Activated naive CD4-positive, alpha-beta T cell treated with anti-CD3 and anti-CD28 coated beads for 36 hours (primary cell): ENCODE measurements around the gene UGP2. TPM values are rescaled to one million over a fixed set of nuclear protein-coding genes. Genes with fewer than 3 reads are reported as not detected.

ENCODE experiments used
- CTCF ChIA-PET: fragments of 350-600 bp; sonication (Branson Sonifier 250); formaldehyde crosslinking; loops from one replicate; lab custom pipeline; 2021; ENCODE audit warnings: antibody characterized with exemption; lab: Charles Lee
- DNase-seq: peaks from one replicate; pipeline ENCODE4 v3.0.0-alpha.2; 2020
- H3K27ac Mint-ChIP-seq: one replicate; pipeline ENCODE4 v1.8.0; 2021; ENCODE audit warnings: mild to moderate bottlenecking, mixed read lengths
- H3K27me3 Mint-ChIP-seq: one replicate; pipeline ENCODE4 v1.8.0; 2021; ENCODE audit warnings: low read depth, mixed read lengths
- H3K36me3 Mint-ChIP-seq: one replicate; pipeline ENCODE4 v1.8.0; 2021; ENCODE audit warnings: low read depth, mixed read lengths
- H3K4me1 Mint-ChIP-seq: one replicate; pipeline ENCODE4 v1.8.0; 2021; ENCODE audit warnings: low read depth, mixed read lengths
- H3K4me3 Mint-ChIP-seq: one replicate; pipeline ENCODE4 v1.8.0; 2021; ENCODE audit warnings: mild to moderate bottlenecking, moderate library complexity, mixed read lengths
- H3K9me3 Mint-ChIP-seq: one replicate; pipeline ENCODE4 v1.8.0; 2021; ENCODE audit warnings: mixed read lengths
- intact Hi-C: fragments of 100-400 bp; cut with micrococcal nuclease; formaldehyde crosslinking; loops from one replicate; pipeline ENCODE4 v1.15.1; 2023
- total RNA-seq, 2 experiments: library from RNA; stranded (reverse); gene quantifications; one replicate each; pipeline ENCODE4 v1.2.3, GENCODE V29; 2021

The UGP2 gene
- total RNA-seq, 2 experiments from 2014 or later, result 82.2 to 93.1 TPM

- H3K27me3 Mint-ChIP-seq, result no peaks in the 10 kb centered on the region
- CTCF ChIA-PET, result no interaction called here
- no peak overlapping the region for H3K27ac Mint-ChIP-seq
- intact Hi-C loops, result no loop called here
- H3K36me3 Mint-ChIP-seq, result no peaks in the 10 kb centered on the region
- DNase-seq, result no peak
- H3K4me3 Mint-ChIP-seq, result no peak overlapping the region
- no peaks in the 10 kb centered on the region for H3K9me3 Mint-ChIP-seq
- no peaks in the 10 kb centered on the region for H3K4me1 Mint-ChIP-seq
Observed at GRCh38 chr2:63819256-63819655, 22.4 kb upstream of the UGP2 start.

DNA sequence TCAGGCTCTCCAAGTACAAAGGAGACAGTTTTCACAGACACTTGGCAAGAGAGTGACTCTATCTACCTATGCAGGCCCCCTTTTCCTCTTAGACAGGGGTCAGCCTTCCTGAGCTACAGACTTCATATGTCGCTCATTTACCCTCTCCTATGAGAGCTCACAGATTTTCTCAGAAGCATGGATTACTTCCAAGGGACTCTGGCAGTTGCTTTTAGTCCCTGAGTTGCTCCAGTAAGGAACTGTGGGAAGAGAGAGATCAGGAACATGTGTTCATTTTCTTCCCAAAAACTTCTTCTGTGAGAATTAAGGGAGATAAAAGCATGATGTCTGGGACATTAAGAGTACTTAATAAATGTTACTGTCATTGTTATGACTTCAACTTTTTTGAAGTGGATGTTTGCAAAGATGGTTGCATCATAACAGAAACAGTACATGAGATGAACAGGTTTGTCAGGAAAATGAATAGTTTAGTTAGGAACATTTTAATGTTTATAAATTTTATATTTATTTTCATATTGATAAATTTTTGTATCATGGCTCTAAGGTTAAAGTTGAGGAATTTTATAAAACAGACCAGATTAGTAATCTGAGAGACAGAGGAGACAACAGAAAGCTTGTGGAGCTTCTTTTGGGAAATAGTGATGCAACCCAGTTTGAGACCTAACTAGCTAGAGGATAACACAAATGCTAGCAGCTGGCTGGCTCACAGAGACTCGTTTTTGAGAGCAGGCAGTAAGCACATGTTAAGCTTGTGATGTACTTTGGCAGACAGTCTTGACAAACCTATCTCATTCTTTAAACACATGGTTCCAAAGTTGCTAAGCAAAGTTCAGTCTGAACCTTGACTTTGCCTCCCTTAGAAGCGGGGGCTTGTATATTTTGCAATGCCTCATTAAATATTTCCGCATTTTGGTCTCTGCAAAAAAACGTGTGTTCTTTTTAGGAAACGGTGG, 21.7 kb upstream of the UGP2 start:
- CTCF ChIA-PET, result no interaction called here
- H3K4me3 Mint-ChIP-seq, result no peak overlapping the region
- no peak for DNase-seq
- no peaks in the 10 kb centered on the region for H3K9me3 Mint-ChIP-seq
- H3K4me1 Mint-ChIP-seq, result no peaks in the 10 kb centered on the region
- intact Hi-C loops, result no loop called here
- no peaks in the 10 kb centered on the region for H3K27me3 Mint-ChIP-seq
- H3K27ac Mint-ChIP-seq, result no peak overlapping the region
- H3K36me3 Mint-ChIP-seq, result no peaks in the 10 kb centered on the region

DNA sequence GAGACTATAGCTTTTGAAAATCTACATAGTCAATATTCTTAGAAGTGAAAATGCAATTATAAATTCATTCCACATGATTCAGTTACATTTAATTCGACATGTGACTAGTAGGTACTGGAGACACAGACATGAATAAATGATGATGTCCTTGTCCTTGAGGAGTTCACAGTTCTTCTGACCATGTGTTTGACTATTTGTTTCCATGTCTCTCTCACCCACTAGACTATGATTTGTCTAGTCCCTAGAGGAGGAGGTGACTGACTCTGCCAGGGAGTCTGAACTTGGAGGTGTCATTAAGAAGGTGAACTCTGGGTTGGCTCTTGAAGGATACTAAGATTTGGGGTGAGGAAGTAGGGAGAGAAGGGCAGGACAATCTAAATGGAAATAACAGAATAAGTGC, 20.7 kb upstream of the UGP2 start:
- H3K27me3 Mint-ChIP-seq, result no peaks in the 10 kb centered on the region
- intact Hi-C loops, result no loop called here
- CTCF ChIA-PET, result no interaction called here
- H3K4me3 Mint-ChIP-seq, result no peak overlapping the region
- no peak for DNase-seq
- H3K4me1 Mint-ChIP-seq, result no peaks in the 10 kb centered on the region
- no peaks in the 10 kb centered on the region for H3K9me3 Mint-ChIP-seq
- H3K27ac Mint-ChIP-seq, result no peak overlapping the region
- H3K36me3 Mint-ChIP-seq, result no peaks in the 10 kb centered on the region

- Mint-ChIP-seq H3K4me3 (no peak overlapping the region), H3K9me3 (no peaks in the 10 kb centered on the region)
Observed at GRCh38 chr2:63821396-63821795, 20.3 kb upstream of the UGP2 start.

DNA sequence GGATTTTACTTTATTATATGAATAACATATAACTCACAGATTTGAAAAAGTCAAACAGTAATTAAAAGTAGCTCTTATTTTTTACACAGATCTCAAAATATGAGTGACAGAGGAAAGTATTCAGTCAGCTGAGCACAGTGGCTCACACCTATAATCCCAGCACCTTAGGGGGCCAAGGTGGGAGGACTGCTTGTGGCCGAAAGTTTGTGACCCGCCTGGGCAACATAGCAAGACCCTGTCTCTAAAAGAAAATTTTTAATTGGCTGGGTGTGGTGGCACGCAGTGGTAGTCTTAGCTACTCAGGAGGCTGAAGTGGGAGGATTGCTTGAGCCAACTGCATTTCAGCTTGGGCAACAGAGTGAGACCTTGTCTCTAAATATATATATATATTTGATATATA, 19.2 kb upstream of the UGP2 start:
- Mint-ChIP-seq H3K4me1 (no peaks in the 10 kb centered on the region), H3K36me3 (no peaks in the 10 kb centered on the region), H3K27me3 (no peaks in the 10 kb centered on the region), H3K9me3 (no peaks in the 10 kb centered on the region), H3K4me3 (no peak overlapping the region), H3K27ac (no peak overlapping the region)
- CTCF ChIA-PET, result interaction anchor here (0.6 to 1.0 kb wide), 2 partner anchors 123 to 690 kb away, joined by 3 read pairs; no protein-coding TSS in a partner anchor
- intact Hi-C loops, result no loop called here
- DNase-seq, result no peak

More at GRCh38 chr2:63821396-63821795, 20.3 kb upstream of the UGP2 start:
- no peaks in the 10 kb centered on the region for H3K27me3 Mint-ChIP-seq
- no peak for DNase-seq
- no peaks in the 10 kb centered on the region for H3K36me3 Mint-ChIP-seq
- H3K4me1 Mint-ChIP-seq, result no peaks in the 10 kb centered on the region
- intact Hi-C loops, result no loop called here
- no peak overlapping the region for H3K27ac Mint-ChIP-seq
- CTCF ChIA-PET, result no interaction called here

DNA sequence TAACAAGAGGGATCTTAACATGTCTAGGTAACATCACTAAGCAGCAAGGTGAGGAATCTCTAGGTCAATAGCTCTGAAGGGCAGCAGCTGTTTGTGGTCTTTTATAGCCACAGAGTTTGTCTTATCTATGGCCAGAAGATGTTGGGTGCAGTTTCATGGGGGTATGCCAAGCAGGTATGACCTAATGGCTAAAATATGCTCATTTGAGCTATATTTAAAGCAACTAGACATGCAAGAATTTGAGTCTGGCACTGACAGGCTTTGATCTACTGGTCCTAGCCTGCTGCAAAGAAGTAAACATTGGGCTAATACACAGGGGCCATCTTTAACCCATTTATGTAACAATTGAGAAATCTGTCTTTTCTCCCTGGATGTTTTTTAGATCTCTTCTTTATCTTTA, 13.9 kb upstream of the UGP2 start:
- DNase-seq, result no peak
- H3K36me3 Mint-ChIP-seq, result no peaks in the 10 kb centered on the region
- no peaks in the 10 kb centered on the region for H3K4me1 Mint-ChIP-seq
- intact Hi-C loops, result no loop called here
- CTCF ChIA-PET, result interaction anchor here (0.7 kb wide), 1 partner anchor 32 kb away, joined by 3 read pairs; no protein-coding TSS in a partner anchor
- H3K9me3 Mint-ChIP-seq, result no peaks in the 10 kb centered on the region
- H3K4me3 Mint-ChIP-seq, result no peak overlapping the region
- H3K27me3 Mint-ChIP-seq, result no peaks in the 10 kb centered on the region
- no peak overlapping the region for H3K27ac Mint-ChIP-seq

GRCh38 chr2:63831176-63831575, 10.5 kb upstream of the UGP2 start:
- Mint-ChIP-seq H3K27ac (no peak overlapping the region), H3K4me1 (no peaks in the 10 kb centered on the region), H3K27me3 (no peaks in the 10 kb centered on the region), H3K36me3 (no peaks in the 10 kb centered on the region), H3K9me3 (no peaks in the 10 kb centered on the region), H3K4me3 (no peak overlapping the region)
- CTCF ChIA-PET, result no interaction called here
- DNase-seq, result no peak
- intact Hi-C loops, result no loop called here

DNA sequence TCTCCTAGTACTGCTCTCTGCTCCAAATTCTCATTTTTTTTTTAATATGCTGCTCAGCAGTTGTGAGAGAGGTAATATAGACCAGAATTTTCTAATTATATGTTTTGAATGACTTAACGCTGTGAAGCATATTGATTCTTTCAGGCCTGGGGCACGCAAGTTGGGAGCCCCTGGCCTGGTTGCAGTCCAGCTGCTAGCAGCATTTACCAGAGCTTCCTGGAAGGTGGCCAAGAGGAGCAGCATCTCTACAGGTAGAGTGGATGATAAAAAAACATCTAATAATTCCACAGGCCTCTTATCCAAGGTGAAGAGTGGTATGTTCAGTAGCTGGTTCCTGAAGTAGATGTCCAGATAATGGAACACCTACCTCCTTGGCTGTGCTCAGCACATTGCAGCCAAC, 7.3 kb upstream of the UGP2 start:
- no peak overlapping the region for H3K27ac Mint-ChIP-seq
- intact Hi-C loops, result no loop called here
- CTCF ChIA-PET, result interaction anchor here (0.9 to 1.0 kb wide), 2 partner anchors 10 to 27 kb away, joined by 3 to 5 read pairs; no protein-coding TSS in a partner anchor
- no peak for DNase-seq
- no peak overlapping the region for H3K4me3 Mint-ChIP-seq
- no peaks in the 10 kb centered on the region for H3K36me3 Mint-ChIP-seq
- H3K9me3 Mint-ChIP-seq, result no peaks in the 10 kb centered on the region
- no peaks in the 10 kb centered on the region for H3K27me3 Mint-ChIP-seq
- no peaks in the 10 kb centered on the region for H3K4me1 Mint-ChIP-seq

DNA sequence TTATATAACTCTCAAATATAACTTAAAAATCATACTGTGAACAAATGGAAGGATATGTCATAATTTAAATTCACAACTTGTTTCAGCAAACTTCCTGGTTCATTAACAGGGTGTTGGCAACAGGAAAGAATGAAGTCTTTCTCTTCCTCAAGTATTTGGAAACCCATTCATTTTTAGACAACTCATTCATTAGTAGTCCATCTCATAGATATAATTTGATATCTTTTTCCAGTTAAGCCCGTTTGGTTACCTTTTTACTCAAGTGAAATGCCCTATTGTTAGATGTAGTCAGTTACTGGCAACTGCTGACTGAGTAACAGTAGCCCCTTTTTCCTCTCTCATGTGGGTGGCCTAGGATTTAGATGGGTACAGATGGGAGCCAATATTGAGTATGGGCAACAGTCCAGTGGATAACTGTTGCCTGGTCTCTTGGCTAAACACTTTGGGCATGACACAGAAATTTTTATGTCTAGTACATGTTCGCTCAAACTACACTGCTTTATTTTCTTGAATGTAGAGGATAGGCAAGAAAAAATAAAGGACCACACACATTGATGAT, 4.6 kb upstream of the UGP2 start:
- CTCF ChIA-PET, result no interaction called here

DNA sequence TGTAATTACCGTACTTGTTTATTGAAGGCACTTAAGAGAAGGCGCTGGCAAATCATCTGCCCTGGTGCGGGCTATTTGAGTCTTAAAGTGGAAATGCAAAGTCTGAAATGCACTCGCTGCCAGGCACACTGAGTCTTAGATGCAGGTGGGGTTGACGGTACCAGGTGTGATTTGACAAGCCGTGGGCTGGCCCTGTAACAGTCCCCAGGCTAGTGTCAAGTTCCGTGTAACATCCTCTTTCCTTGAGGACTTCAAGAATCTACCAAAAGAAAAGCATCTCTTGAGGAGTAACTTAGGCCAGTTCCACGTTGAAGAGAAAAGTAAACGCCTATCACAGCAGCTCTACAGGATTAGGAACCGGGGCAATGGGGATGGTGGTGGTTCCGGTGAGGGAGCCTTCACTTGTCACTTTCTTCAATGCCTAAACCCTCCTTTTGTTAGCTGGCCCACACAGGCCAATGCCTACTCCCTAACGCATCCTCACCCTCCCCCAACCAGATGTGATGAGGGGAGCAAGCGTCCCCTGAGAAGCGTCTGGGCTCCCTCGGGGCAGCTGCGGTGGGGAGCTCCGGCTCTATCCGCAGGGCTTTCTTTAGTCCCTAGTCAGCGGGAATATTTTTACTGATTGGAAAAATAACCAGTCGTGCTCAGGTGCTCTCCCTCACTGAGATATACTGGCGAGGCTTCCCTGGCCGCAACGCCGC, 1.5 kb upstream of the UGP2 start:
- intact Hi-C loops, result loop anchor here (1.0 to 10.0 kb wide), 15 partner anchors 16 to 1988 kb away; partner anchors contain the start of genes EHBP1, FAM161A, OTX1 and PELI1
- DNase-seq, result peak; percentile 39
- peaks cover 26% of the 10 kb centered on the region for H3K4me1 Mint-ChIP-seq
- no peaks in the 10 kb centered on the region for H3K9me3 Mint-ChIP-seq
- CTCF ChIA-PET, result interaction anchor here (0.7 to 3.1 kb wide), 5 partner anchors 12 to 411 kb away, joined by 3 to 11 read pairs (median 5); no protein-coding TSS in a partner anchor
- peak overlapping the region; percentile 99 for H3K4me3 Mint-ChIP-seq
- H3K27me3 Mint-ChIP-seq, result no peaks in the 10 kb centered on the region
- peaks cover 4% of the 10 kb centered on the region for H3K36me3 Mint-ChIP-seq
- H3K27ac Mint-ChIP-seq, result peak overlapping the region; percentile 99

More for the DNA sequence above, 4.6 kb upstream of the UGP2 start:
- DNase-seq, result no peak
- intact Hi-C loops, result no loop called here
- peaks cover 2% of the 10 kb centered on the region for H3K36me3 Mint-ChIP-seq
- no peaks in the 10 kb centered on the region for H3K27me3 Mint-ChIP-seq
- H3K9me3 Mint-ChIP-seq, result no peaks in the 10 kb centered on the region
- H3K27ac Mint-ChIP-seq, result no peak overlapping the region
- H3K4me1 Mint-ChIP-seq, result no peaks in the 10 kb centered on the region
- no peak overlapping the region for H3K4me3 Mint-ChIP-seq

- H3K36me3 Mint-ChIP-seq, result peaks cover 4% of the 10 kb centered on the region
- H3K9me3 Mint-ChIP-seq, result no peaks in the 10 kb centered on the region
- H3K4me1 Mint-ChIP-seq, result peaks cover 32% of the 10 kb centered on the region
- H3K27ac Mint-ChIP-seq, result peak overlapping the region; percentile 99
- CTCF ChIA-PET, result interaction anchor here (0.7 to 3.1 kb wide), 6 partner anchors 12 to 411 kb away, joined by 3 to 11 read pairs (median 5); no protein-coding TSS in a partner anchor
- intact Hi-C loops, result loop anchor here (1.0 to 10.0 kb wide), 20 partner anchors 15 to 1989 kb away; partner anchors contain the start of genes AFTPH, EHBP1, FAM161A and MDH1
- DNase-seq, result peak; percentile 99
- no peaks in the 10 kb centered on the region for H3K27me3 Mint-ChIP-seq
- H3K4me3 Mint-ChIP-seq, result peak overlapping the region; percentile 99
Observed at GRCh38 chr2:63840785-63841253, 877 bp upstream of the UGP2 start.
